Gastrocnemius medialis (tissue), 4 donors: ENCODE results near the gene RNF123.
A peak's percentile ranks its signal among the peaks of the same experiment; 100 is the strongest.

Experiments used
- POLR2A ChIP-seq, 2 donors: fragments of 450-650 bp; IDR thresholded peaks; one replicate each; pipeline ENCODE4 v1.6.1; 2017; ENCODE audit warnings: antibody characterized with exemption in 2 of 2, mild to moderate bottlenecking in 2 of 2, moderate library complexity in 2 of 2
- TF ChIP-seq, protein P1 (sequence below), 5 experiments: fragments of 450-650 bp in 3 of 5; fragments of 200-600 bp in 2 of 5; sonication (generic) in 2 of 5; IDR thresholded peaks in 4 of 5; conservative IDR thresholded peaks in 1 of 5; 1 replicate in 4 of 5; 2 replicates in 1 of 5; pipeline ENCODE4 v1.5.1; 2016 to 2019; ENCODE audit warnings: antibody characterized with exemption in 5 of 5, mild to moderate bottlenecking in 3 of 5, moderate library complexity in 3 of 5

GRCh38 chr3:49671291-49672288, 17.8 kb upstream of the RNF123 start:
- TF ChIP-seq, protein P1, sequence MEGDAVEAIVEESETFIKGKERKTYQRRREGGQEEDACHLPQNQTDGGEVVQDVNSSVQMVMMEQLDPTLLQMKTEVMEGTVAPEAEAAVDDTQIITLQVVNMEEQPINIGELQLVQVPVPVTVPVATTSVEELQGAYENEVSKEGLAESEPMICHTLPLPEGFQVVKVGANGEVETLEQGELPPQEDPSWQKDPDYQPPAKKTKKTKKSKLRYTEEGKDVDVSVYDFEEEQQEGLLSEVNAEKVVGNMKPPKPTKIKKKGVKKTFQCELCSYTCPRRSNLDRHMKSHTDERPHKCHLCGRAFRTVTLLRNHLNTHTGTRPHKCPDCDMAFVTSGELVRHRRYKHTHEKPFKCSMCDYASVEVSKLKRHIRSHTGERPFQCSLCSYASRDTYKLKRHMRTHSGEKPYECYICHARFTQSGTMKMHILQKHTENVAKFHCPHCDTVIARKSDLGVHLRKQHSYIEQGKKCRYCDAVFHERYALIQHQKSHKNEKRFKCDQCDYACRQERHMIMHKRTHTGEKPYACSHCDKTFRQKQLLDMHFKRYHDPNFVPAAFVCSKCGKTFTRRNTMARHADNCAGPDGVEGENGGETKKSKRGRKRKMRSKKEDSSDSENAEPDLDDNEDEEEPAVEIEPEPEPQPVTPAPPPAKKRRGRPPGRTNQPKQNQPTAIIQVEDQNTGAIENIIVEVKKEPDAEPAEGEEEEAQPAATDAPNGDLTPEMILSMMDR (IDR thresholded peaks at IDR 0.05 in 4 of 5, conservative IDR thresholded peaks at IDR 0.05 in 1 of 5): peak; percentile 75 to 88 (median 86)
- no peak for TF ChIP-seq POLR2A (IDR thresholded peaks at IDR 0.05)
